ENCODE data around the gene PEX7. TPM values are rescaled to one million over a fixed set of nuclear protein-coding genes. Genes with fewer than 3 reads are reported as not detected.
A peak's percentile ranks its signal among the peaks of the same experiment; 100 is the strongest.

Gene PEX7
- total and polyA plus RNA-seq, 2 donors (not counting 1 experiment from before 2014, with no cell fraction given), result 10.2 to 18.0 TPM

DNA sequence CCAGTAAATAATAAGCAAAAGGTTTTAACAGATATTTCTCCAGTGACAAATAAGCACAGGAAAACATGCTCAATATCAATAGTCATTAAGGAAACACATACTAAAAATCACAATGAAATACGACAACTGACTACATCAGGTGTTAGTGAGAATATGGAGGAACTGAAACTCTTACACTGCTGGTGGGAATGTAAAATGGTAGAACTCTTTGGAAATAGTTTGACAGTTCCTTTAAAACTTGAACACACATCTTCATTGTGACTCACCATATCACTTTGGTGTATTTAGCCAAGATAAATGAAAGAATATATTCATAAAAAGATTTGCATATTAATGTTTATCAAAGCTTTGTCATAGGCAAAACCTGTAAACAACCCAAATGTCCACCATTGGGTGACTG, 18.8 kb upstream of the PEX7 start:
- H3K36me3 ChIP-seq (ENCODE audit: control insufficient read depth, insufficient read depth, low read length), result no peaks in the 10 kb centered on the region
- DNase-seq (ENCODE audit: low read depth in 2 of 2), result no peak
- no peaks in the 10 kb centered on the region for H3K9me3 ChIP-seq (ENCODE audit: control insufficient read depth, insufficient read depth, low read depth, low read length)
- H3K79me2 ChIP-seq (ENCODE audit: control insufficient read depth, insufficient read depth, low read length), result no peaks in the 10 kb centered on the region
- no peaks in the 10 kb centered on the region for H4K20me1 ChIP-seq (ENCODE audit: control insufficient read depth, extremely low read depth, insufficient read depth, low read length)
- no peak overlapping the region for H3K27ac ChIP-seq (ENCODE audit: insufficient read depth, low read length)
- no peak overlapping the region for H3K4me2 ChIP-seq (ENCODE audit: extremely low read depth, insufficient read depth, low read length)
- H3K4me3 ChIP-seq (replicated peaks in 1 of 4; ENCODE audit: control extremely low read depth in 1 of 4, insufficient read depth in 1 of 4, low read depth in 3 of 4, low read length in 4 of 4), result no peak overlapping the region
- no peak for TF ChIP-seq CTCF (conservative IDR thresholded peaks at IDR 0.05 in 1 of 2, IDR thresholded peaks at IDR 0.05 in 1 of 2; ENCODE audit: low read depth in 1 of 2, low read length in 2 of 2)
- no peak for TF ChIP-seq EZH2 (IDR thresholded peaks at IDR 0.05; ENCODE audit: low read length, missing control alignments)
- H2AFZ ChIP-seq (ENCODE audit: low read length), result no peak overlapping the region
- H3K27me3 ChIP-seq (ENCODE audit: control insufficient read depth, insufficient read depth, low read length), result no peaks in the 10 kb centered on the region
- H3K4me1 ChIP-seq (ENCODE audit: control insufficient read depth, extremely low read depth, insufficient read depth, low read length), result no peaks in the 10 kb centered on the region
- H3K9ac ChIP-seq (ENCODE audit: insufficient read depth, low read length), result no peak overlapping the region

DNA sequence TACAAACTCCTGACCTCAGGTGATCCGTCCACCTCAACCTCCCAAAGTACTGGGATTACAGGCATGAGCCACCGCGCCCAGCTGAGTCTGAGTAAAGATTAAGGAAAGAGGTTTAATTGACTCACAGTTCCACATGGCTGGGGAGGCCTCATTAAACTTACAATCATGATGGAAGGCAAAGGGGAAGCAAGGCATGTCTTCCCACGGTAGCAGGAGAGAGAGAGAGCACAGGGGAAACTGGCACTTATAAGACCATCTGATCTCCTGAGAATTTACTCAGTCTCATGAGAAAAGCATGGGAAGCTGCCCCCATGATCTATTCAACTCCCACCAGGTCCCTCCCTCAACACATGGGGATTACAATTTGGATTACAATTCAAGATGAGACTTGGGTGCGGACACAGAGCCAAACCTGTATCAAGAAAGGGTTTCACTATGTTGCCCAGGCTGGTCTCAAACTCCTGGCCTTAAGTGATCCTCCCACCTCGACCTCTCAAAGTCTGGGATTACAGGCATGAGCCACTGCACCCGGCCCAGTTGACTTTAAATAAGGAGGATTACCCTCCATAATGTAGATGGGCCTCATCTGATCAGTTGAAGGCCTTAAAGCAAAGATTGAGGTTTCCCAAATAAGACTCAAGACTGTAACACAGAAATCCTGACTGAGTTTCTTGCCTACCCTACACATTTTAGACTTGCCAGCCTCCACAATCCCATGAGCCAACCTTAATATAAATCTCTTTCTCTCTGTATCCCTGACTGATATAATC, 13.1 kb upstream of the PEX7 start:
- no peaks in the 10 kb centered on the region for H3K4me1 ChIP-seq (ENCODE audit: control insufficient read depth, extremely low read depth, insufficient read depth, low read length)
- TF ChIP-seq EZH2 (IDR thresholded peaks at IDR 0.05; ENCODE audit: low read length, missing control alignments), result no peak
- no peak for TF ChIP-seq CTCF (conservative IDR thresholded peaks at IDR 0.05 in 1 of 2, IDR thresholded peaks at IDR 0.05 in 1 of 2; ENCODE audit: low read depth in 1 of 2, low read length in 2 of 2)
- H3K79me2 ChIP-seq (ENCODE audit: control insufficient read depth, insufficient read depth, low read length), result no peaks in the 10 kb centered on the region
- H2AFZ ChIP-seq (ENCODE audit: low read length), result no peak overlapping the region
- no peaks in the 10 kb centered on the region for H3K27me3 ChIP-seq (ENCODE audit: control insufficient read depth, insufficient read depth, low read length)
- H3K36me3 ChIP-seq (ENCODE audit: control insufficient read depth, insufficient read depth, low read length), result no peaks in the 10 kb centered on the region
- no peak overlapping the region for H3K9ac ChIP-seq (ENCODE audit: insufficient read depth, low read length)
- H3K4me2 ChIP-seq (ENCODE audit: extremely low read depth, insufficient read depth, low read length), result no peak overlapping the region
- no peaks in the 10 kb centered on the region for H3K9me3 ChIP-seq (ENCODE audit: control insufficient read depth, insufficient read depth, low read depth, low read length)
- no peak overlapping the region for H3K4me3 ChIP-seq (replicated peaks in 1 of 4; ENCODE audit: control extremely low read depth in 1 of 4, insufficient read depth in 1 of 4, low read depth in 3 of 4, low read length in 4 of 4)
- H4K20me1 ChIP-seq (ENCODE audit: control insufficient read depth, extremely low read depth, insufficient read depth, low read length), result no peaks in the 10 kb centered on the region
- DNase-seq (ENCODE audit: low read depth in 2 of 2), result no peak
- H3K27ac ChIP-seq (ENCODE audit: insufficient read depth, low read length), result no peak overlapping the region

DNA sequence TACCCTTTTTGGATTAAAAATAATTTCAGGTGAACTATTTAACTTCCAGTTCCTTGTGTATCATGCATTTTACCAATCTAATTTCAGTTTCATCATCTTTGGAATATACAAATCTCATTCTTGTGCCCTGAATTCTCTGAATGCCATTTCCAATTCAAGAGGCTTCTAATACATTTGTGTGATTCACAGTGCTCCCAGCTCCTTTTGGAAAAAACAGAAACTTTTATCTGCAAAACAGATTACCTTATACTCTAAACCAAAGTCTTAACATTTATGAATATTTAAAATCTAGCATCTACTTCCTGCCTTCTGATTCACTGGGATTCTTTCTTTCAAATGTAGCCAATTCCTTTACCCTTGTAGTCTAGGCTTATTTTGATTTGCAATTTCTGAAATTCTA, 11.1 kb upstream of the PEX7 start:
- H3K27me3 ChIP-seq (ENCODE audit: control insufficient read depth, insufficient read depth, low read length), result no peaks in the 10 kb centered on the region
- H3K4me1 ChIP-seq (ENCODE audit: control insufficient read depth, extremely low read depth, insufficient read depth, low read length), result no peaks in the 10 kb centered on the region
- H3K27ac ChIP-seq (ENCODE audit: insufficient read depth, low read length), result no peak overlapping the region
- peak in 1 of 2 donors; percentile 74 for DNase-seq (ENCODE audit: low read depth in 2 of 2)
- H3K4me2 ChIP-seq (ENCODE audit: extremely low read depth, insufficient read depth, low read length), result no peak overlapping the region
- no peak overlapping the region for H2AFZ ChIP-seq (ENCODE audit: low read length)
- TF ChIP-seq EZH2 (IDR thresholded peaks at IDR 0.05; ENCODE audit: low read length, missing control alignments), result no peak
- TF ChIP-seq CTCF (conservative IDR thresholded peaks at IDR 0.05 in 1 of 2, IDR thresholded peaks at IDR 0.05 in 1 of 2; ENCODE audit: low read depth in 1 of 2, low read length in 2 of 2), result no peak
- no peak overlapping the region for H3K9ac ChIP-seq (ENCODE audit: insufficient read depth, low read length)
- H3K4me3 ChIP-seq (replicated peaks in 1 of 4; ENCODE audit: control extremely low read depth in 1 of 4, insufficient read depth in 1 of 4, low read depth in 3 of 4, low read length in 4 of 4), result no peak overlapping the region
- H3K36me3 ChIP-seq (ENCODE audit: control insufficient read depth, insufficient read depth, low read length), result no peaks in the 10 kb centered on the region
- no peaks in the 10 kb centered on the region for H3K79me2 ChIP-seq (ENCODE audit: control insufficient read depth, insufficient read depth, low read length)
- H4K20me1 ChIP-seq (ENCODE audit: control insufficient read depth, extremely low read depth, insufficient read depth, low read length), result no peaks in the 10 kb centered on the region
- H3K9me3 ChIP-seq (ENCODE audit: control insufficient read depth, insufficient read depth, low read depth, low read length), result no peaks in the 10 kb centered on the region

Data from fibroblast of lung (primary cell).